NB4 (cell line): Measurements from ENCODE around the gene CX3CR1.

Source experiments
- DNase-seq: peaks from one replicate; pipeline ENCODE4 v3.0.0; 2010; ENCODE audit warnings: low read depth
- H3K4me3 ChIP-seq: one replicate; pipeline ENCODE4 v1.5.1; 2011; ENCODE audit warnings: mild to moderate bottlenecking, low read depth, low read length, moderate library complexity
- CTCF ChIP-seq: IDR thresholded peaks from one replicate; pipeline ENCODE4 v1.5.1; 2012; ENCODE audit warnings: low read depth, low read length
- MAX ChIP-seq: IDR thresholded peaks from 2 replicates; pipeline ENCODE4 v1.6.1; 2011; ENCODE audit warnings: low read depth, low read length
- MYC ChIP-seq: IDR thresholded peaks from 2 replicates; pipeline ENCODE4 v1.6.1; 2011; ENCODE audit warnings: low read depth, low read length
- POLR2A ChIP-seq: IDR thresholded peaks from 2 replicates; pipeline ENCODE4 v1.6.1; 2011; ENCODE audit warnings: mild to moderate bottlenecking; ENCODE audit not compliant: insufficient read length; ENCODE audit errors: extremely low read depth

The CX3CR1 gene

GRCh38 chr3:39315420-39315819, 35.6 kb upstream of the CX3CR1 start:
- TF ChIP-seq MAX, result no peak
- no peak for TF ChIP-seq CTCF
- no peak for TF ChIP-seq MYC
- no peak for TF ChIP-seq POLR2A
- DNase-seq, result no peak
- no peak overlapping the region for H3K4me3 ChIP-seq

GRCh38 chr3:39313289-39313688, 33.5 kb upstream of the CX3CR1 start:
- DNase-seq, result no peak
- no peak for TF ChIP-seq CTCF
- no peak for TF ChIP-seq MAX
- TF ChIP-seq MYC, result no peak
- no peak for TF ChIP-seq POLR2A
- H3K4me3 ChIP-seq, result no peak overlapping the region

- no peak overlapping the region for H3K4me3 ChIP-seq
- TF ChIP-seq MAX, result no peak
- TF ChIP-seq CTCF, result no peak
- TF ChIP-seq POLR2A, result no peak
- no peak for TF ChIP-seq MYC
- DNase-seq, result no peak
Observed at GRCh38 chr3:39302178-39302577, 22.3 kb upstream of the CX3CR1 start.

- no peak overlapping the region for H3K4me3 ChIP-seq
- TF ChIP-seq MAX (no peak), POLR2A (no peak), MYC (no peak), CTCF (no peak)
- DNase-seq, result no peak
Observed at GRCh38 chr3:39299279-39299678, 19.4 kb upstream of the CX3CR1 start.

- DNase-seq, result no peak
- TF ChIP-seq MAX, result no peak
- no peak for TF ChIP-seq MYC
- no peak for TF ChIP-seq CTCF
- TF ChIP-seq POLR2A, result no peak
Observed at GRCh38 chr3:39296197-39297077, 16.6 kb upstream of the CX3CR1 start.

More at GRCh38 chr3:39296197-39297077, 16.6 kb upstream of the CX3CR1 start:
- no peak overlapping the region for H3K4me3 ChIP-seq
